ENCODE measurements around the gene LHFPL3. TPM values are rescaled to one million over a fixed set of nuclear protein-coding genes. Genes with fewer than 3 reads are reported as not detected.

Gene LHFPL3
- total RNA-seq, 2 donors from 2014 or later = not detected

GRCh38 chr7:104883248-104883717 is 554.9 kb downstream of the LHFPL3 start:
- Histone ChIP-seq H3K27me3 (no peaks in the 10 kb centered on the region), H3K9me3 (peaks cover 0 to 11% of the 10 kb centered on the region in 2 donors), H3K4me3 (peak overlapping the region in 1 of 2 donors; percentile 14), H3K36me3 (no peaks in the 10 kb centered on the region), H3K4me1 (peaks cover 0 to 16% of the 10 kb centered on the region in 2 donors), H3K27ac (peak overlapping the region; percentile 77 to 83)
- DNase-seq (ENCODE audit: low spot score) = no peak
- TF ChIP-seq CTCF (IDR thresholded peaks at IDR 0.05) = no peak

GRCh38 chr7:104883718-104884452 is 555.5 kb downstream of the LHFPL3 start:
- Histone ChIP-seq H3K36me3 (no peaks in the 10 kb centered on the region), H3K4me3 (peak overlapping the region in 1 of 2 donors; percentile 14), H3K9me3 (peaks cover 0 to 11% of the 10 kb centered on the region in 2 donors), H3K27me3 (no peaks in the 10 kb centered on the region), H3K4me1 (peaks cover 0 to 16% of the 10 kb centered on the region in 2 donors), H3K27ac (peak overlapping the region; percentile 77 to 83)
- DNase-seq (ENCODE audit: low spot score) = peak; percentile 90
- TF ChIP-seq CTCF (IDR thresholded peaks at IDR 0.05) = peak; percentile 80 to 93

GRCh38 chr7:104886651-104887050 is 558.2 kb downstream of the LHFPL3 start:
- no peaks in the 10 kb centered on the region for H3K9me3 ChIP-seq
- no peak overlapping the region for H3K27ac ChIP-seq
- no peaks in the 10 kb centered on the region for H3K36me3 ChIP-seq
- no peaks in the 10 kb centered on the region for H3K27me3 ChIP-seq
- H3K4me1 ChIP-seq = peaks cover 0 to 16% of the 10 kb centered on the region in 2 donors
- H3K4me3 ChIP-seq = no peak overlapping the region
- no peak for TF ChIP-seq CTCF (IDR thresholded peaks at IDR 0.05)
- no peak for DNase-seq (ENCODE audit: low spot score)

- no peak for TF ChIP-seq CTCF (IDR thresholded peaks at IDR 0.05)
- no peaks in the 10 kb centered on the region for H3K9me3 ChIP-seq
- no peaks in the 10 kb centered on the region for H3K4me1 ChIP-seq
- H3K27me3 ChIP-seq = no peaks in the 10 kb centered on the region
- H3K4me3 ChIP-seq = no peak overlapping the region
- DNase-seq (ENCODE audit: low spot score) = no peak
- no peak overlapping the region for H3K27ac ChIP-seq
- no peaks in the 10 kb centered on the region for H3K36me3 ChIP-seq
These were observed 561.8 kb downstream of the LHFPL3 start for GRCh38 chr7:104890216-104890615.

GRCh38 chr7:104891949-104892348 is 563.5 kb downstream of the LHFPL3 start:
- H3K27me3 ChIP-seq = no peaks in the 10 kb centered on the region
- DNase-seq (ENCODE audit: low spot score) = no peak
- no peak overlapping the region for H3K4me3 ChIP-seq
- TF ChIP-seq CTCF (IDR thresholded peaks at IDR 0.05) = no peak
- no peaks in the 10 kb centered on the region for H3K9me3 ChIP-seq
- no peak overlapping the region for H3K27ac ChIP-seq
- no peaks in the 10 kb centered on the region for H3K4me1 ChIP-seq
- no peaks in the 10 kb centered on the region for H3K36me3 ChIP-seq
